ENCODE data around the gene COL23A1.
"Not testable (repeated sequence)": the region's sequence is repeated elsewhere in the genome, so short reads cannot be mapped to it uniquely, and the experiment has no call there.

The COL23A1 gene

DNA sequence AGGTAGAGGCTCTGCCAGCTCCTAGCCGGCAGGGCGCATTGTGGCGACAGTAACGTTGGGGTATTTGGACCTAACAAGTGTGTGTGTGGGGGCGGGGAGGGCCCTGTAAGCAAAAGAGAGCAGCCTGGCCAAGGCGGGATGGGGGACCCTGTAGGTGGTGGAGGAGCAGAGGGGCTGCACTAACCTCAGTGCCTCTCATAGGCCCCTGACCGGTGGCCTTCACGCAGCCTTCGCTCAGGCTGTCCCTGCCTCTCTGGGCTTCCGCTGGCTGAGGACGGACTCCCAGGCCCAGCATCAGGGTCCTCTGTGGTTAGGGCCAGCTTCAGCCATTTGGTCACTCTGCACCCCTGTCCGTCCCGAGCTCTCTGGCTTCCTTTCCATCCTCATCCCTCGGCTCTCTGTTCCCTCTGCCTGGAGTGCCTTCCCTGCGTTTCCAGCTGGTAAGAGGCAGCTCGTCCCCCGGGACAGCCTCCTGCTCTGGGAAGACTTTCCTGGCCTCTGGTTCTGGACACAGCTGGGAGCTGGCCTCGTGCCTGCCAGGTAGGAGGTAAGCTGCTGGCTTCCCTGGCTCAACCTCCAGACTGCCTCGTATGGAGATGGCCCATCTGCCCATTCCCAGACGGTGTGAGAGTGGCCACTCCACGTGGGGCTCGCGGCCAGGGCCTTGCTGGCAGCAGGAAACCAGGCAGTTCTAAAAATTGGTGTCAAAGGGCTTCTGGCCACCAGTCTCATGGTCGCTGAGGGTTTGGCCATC, 318.3 kb downstream of the COL23A1 start:
- no peak for DNase-seq (ENCODE audit: low read depth in 2 of 2)

DNA sequence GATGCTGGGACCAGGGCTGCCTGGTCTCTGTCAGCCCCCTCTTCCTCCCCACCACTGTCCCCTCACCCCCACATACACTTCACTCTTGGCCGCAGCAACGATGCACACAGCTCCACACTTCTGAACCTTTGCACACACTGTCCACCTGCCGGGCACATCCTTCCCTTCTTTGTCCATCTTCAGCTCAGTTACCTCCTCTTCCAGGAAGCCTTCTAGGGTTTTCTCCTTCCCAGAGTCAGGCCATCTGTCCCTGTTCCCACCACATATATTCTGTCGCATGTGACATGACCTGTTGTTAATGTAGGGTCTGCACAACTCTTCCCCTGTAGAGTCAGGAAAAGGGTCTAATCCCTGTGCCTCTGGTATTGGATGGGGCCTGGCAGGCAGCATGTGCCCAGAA, 319.0 kb downstream of the COL23A1 start:
- DNase-seq (ENCODE audit: low read depth in 2 of 2), result no peak

DNA sequence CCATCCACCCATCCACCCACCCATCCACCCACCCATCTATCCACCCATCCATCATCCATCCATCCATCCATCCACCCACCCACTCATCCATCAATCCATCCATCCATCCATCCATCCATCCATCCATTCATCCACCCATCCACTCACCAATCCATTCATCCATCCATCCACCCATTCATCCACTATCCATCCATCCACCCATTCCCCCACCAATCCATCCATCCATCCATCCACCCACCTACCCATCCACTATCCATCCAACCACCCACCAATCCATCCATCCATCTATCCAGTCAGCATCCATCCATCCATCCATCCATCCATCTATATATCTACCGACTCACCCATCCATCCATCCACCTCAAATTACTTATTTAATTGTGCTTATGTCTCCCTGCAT, 320.7 kb downstream of the COL23A1 start:
- no peak for DNase-seq (ENCODE audit: low read depth in 2 of 2)

DNA sequence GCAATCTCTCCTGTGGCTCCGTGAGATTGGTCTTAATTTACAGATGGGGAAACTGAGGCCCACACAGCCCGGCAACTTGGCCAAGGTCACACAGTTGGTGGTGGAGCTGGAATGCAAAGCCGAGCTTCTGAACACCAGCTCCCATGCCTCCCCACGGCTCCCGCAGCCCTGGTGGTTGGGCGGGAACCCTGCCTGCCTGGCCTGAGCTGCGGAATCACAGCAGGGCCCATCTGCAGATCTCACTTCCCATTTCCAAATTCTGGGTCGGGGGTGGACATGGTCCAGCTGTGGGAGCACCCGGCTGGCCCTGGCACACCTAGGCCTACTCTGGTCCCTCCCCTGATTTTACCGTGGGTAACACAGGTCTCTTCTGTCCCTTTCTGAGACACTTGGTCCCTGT, 322.3 kb downstream of the COL23A1 start:
- no peak for DNase-seq (ENCODE audit: low read depth in 2 of 2)

DNA sequence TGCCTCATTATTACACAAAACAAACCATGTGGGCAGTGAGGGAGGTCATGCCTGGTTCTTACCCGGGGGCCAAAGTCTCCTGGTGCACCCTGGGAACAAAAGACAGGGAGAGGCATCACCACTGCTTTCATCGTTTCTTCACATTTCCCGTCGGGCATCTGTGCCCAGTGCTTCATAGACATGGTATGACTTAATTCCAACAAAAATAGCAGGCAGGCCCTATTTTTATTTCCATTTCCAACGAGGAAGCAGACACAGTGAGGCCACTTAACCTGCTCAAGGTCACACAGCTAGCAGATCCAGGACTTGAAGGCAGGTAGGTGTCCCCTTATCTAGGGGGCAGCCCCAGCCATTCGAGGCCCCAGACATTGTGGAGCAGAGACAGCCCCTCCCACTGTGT, 322.9 kb downstream of the COL23A1 start:
- DNase-seq (ENCODE audit: low read depth in 2 of 2), result no peak

DNA sequence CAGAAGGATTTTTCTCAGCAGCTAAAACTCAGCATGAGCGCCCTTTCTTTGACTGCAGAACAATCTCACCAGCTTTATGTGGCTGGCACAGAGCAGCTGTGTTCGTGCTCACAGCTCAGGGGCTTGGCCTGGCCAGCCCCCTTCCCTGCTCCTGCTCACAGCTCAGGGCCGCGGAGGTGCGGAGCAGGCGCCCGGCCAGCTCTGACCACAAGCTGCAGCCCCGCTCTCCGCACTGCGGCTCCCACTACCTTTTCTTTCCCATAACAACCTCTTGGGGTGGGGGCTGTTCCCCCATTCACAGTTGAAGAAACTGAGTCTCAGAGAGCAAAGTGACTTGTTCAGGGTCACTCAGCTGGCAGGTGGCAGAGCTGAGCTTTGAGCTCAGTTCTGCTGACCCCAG, 323.6 kb downstream of the COL23A1 start:
- no peak for DNase-seq (ENCODE audit: low read depth in 2 of 2)

DNA sequence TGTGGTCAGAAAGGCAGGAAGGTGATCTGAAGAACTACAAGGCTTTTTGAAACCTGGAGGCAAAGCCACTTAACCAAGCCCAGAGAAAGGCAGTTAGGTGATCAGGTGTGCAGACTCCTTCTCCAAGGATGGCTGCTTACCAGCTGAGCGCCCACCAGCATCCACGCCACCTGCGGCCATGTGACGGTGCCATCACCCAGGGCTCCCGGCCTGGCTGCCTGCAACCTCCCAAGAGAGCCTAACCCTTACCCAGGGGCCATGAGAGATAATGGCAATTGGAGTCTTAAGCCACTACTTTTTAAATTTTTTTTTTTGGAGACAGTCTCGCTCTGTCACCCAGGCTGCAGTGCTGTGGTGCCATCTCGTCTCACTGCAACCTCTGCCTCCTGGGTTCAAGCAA, 324.4 kb downstream of the COL23A1 start:
- no peak for DNase-seq (ENCODE audit: low read depth in 2 of 2)

DNA sequence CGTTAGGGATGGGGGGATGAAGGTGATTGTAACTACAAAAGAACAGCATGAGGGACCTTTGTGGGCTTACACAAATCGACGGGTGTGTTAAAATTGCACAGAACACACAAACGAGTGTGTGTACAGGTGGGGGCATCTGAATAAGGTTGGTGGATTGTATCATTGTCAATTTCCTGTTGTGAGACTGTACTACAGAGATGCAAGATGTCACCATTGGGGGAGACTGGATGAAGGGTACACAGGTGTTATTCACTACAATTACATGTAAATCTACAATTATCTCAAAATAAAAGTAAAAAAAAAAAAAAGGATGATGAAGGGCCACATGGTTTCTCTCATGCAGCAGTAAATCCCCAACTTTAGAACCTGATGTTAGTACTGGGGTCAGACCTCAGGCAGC, 326.1 kb downstream of the COL23A1 start:
- no peak for DNase-seq (ENCODE audit: low read depth in 2 of 2)

DNA sequence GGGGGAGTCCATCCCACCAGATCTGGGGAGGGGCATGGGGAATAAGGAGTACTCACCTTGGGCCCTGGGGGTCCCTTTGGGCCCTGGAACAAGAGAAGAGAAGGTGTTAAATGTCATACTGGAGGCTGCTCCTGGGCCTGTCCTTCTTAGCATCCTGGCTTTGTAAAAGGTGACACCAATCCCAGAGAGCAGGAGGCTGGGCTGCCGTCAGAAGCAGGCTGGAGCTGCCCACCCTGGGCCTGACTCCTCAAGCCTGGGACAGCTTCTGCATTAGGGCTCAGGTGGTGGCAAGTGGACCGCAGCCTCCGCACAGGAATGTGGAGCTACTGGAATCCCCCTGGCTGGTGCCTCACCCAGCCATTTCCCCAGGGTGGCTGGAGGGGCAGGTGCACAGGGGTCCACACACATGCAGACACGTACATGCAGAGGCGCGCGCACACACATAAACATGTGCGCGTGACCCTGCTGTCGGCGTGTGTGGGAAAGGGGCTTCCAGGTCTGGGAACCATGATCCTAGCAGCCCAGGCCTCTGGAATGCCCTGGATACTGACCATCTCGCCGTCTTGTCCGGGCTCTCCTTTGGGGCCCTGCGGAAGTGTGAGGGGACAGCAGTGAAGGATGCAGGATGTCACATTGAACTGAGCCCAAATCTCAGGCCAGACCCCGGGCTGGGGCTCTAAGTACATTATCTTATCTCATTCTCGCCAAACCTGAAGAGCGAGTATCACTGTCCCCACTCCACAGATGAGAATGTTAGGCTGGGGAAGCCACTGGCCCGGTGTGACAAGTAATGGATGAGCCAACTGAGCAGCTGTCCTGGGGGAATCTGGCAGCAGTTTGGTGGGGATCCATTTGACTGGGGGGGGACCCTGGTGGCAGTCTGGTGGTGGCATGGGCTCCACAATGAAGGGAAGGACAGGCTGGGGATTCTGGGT, 328.3 kb downstream of the COL23A1 start:
- no peak for DNase-seq (ENCODE audit: low read depth in 2 of 2)

DNA sequence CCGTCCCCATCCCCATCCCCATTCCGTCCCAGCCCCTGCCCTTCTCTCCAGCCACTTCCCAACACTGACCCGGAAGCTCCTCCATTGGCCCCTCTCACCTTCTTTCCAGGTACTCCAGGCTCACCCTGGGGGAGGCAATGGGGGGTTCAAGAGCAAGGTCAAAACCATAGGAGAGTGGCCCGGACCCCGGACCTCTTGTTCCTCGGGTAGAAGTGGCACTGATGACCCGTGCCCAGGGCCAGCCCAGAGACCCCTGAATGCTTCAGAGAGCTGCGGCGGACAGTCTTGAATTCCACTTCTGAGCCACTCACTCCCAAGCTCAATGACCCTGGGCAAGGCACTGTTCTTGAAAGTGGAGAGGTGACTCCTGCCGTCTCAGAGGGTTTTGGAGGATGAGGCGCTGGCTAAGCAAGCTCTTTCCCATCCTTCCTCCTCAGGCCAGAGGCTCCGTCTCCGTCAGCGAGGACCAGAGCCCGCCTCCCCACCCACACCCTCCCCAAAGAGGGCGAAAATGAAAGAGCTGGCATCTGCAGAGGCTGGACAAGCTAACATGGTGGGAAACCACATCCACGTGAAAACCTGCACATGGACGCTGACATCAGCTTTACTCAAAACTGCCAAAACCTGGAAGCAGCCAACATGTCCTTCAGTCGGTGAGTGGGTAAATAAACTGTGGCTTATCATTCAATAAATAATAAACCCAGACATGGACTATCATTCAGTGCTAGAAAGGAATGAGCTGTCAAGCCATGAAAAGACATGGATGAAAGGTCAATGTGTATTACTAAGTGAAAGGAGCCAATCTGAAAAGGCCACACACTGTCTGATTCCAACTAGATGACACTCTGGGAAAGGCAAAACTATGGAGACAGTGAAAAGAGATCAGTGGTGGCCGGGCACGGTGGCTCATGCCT, 330.3 kb downstream of the COL23A1 start:
- DNase-seq (ENCODE audit: low read depth in 2 of 2), result no peak

DNA sequence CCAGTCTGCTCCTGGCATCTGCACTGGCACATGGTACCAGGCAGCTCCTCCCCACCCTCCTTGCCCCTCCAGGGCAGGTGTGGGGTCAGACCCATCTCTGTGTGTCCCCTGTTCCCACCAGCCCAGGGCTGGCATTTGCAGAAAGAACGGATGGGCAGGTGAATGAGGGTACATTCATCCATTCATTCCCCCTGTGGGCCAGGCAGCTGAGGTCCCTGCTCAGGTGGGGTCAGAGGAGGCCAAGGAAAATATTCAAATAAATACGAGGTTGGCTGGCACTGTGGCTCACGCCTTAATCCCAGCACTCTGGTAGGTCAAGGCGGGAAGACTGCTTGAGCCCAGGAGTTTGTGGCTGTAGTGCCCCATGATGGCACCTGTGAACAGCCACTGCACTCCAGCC, 332.5 kb downstream of the COL23A1 start:
- no peak for DNase-seq (ENCODE audit: low read depth in 2 of 2)

DNA sequence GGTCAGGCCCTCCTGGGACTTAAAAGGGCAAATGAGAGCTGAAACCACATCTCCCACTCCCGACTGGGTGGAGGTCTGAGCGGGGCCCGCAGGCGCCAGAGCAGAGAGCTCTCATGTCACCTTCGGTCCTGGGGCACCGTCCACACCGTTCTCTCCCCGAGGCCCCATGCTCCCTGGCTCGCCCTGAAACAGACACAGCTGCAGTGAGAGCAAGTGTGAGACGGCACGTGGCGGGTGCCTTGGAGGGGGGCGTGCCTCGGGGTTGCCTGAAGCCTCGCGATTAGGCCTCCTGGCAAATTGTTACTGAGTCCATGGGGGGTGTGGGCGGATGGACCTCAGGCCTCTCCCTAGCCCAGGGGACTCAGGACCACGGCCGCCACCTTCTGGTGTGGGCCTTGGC, 333.4 kb downstream of the COL23A1 start:
- DNase-seq (ENCODE audit: low read depth in 2 of 2), result no peak

DNA sequence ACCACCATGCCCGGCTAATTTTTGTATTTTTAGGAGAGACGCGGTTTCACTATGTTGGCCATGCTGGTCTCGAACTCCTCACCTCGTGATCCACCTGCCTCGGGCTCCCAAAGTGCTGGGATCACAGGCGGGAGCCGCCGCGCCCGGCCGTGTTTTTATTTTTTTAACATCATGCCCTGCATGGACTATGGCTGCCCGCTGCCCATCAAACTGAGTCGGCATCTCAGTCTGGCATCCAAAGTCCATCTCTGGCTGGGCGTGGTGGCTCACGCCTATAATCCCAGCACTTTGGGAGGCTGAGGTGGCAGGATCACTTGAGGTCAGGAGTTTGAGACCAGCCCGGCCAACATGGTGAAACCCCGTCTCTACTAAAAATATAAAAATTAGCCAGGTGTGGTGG, 336.6 kb downstream of the COL23A1 start:
- not testable (repeated sequence) for DNase-seq (ENCODE audit: low read depth in 2 of 2)

DNA sequence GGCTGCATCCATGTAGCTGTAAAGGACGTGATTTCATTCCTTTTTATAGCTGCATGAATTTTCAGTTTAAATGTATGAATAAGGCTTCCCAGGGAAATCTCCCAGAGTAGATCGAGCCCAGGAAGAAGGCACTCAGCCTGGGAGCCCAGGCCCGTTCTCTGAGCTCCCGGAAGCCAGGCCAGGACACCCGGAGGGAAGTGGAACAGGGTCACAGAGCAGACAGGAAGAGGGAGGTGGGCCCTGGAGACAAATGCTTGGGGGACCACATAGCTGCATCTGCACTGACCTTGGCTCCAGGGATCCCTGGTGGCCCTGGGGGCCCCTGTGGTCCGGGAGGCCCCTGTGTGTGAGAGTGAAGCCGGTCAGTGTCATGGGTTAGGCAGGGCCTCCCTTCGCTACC, 337.9 kb downstream of the COL23A1 start:
- no peak for DNase-seq (ENCODE audit: low read depth in 2 of 2)

DNA sequence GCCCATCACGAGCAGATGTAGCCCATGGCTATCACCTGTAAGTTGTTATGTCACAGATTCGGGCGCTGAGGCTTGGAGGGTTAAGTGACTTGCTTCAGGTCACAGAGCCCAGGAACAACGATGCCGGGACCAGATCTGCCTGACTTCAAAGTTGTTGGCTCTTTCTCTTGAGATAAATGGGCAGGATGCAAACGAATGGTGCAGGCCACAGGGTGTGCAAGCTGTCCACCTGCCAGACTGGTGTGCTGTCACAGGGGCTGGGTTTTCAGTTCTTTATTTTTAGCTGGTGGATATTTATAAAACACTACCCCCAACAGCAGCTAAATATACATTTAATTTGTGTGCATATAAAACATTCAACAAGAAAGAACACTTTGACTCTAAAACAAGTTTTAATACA, 339.9 kb downstream of the COL23A1 start:
- DNase-seq (ENCODE audit: low read depth in 2 of 2), result no peak

DNA sequence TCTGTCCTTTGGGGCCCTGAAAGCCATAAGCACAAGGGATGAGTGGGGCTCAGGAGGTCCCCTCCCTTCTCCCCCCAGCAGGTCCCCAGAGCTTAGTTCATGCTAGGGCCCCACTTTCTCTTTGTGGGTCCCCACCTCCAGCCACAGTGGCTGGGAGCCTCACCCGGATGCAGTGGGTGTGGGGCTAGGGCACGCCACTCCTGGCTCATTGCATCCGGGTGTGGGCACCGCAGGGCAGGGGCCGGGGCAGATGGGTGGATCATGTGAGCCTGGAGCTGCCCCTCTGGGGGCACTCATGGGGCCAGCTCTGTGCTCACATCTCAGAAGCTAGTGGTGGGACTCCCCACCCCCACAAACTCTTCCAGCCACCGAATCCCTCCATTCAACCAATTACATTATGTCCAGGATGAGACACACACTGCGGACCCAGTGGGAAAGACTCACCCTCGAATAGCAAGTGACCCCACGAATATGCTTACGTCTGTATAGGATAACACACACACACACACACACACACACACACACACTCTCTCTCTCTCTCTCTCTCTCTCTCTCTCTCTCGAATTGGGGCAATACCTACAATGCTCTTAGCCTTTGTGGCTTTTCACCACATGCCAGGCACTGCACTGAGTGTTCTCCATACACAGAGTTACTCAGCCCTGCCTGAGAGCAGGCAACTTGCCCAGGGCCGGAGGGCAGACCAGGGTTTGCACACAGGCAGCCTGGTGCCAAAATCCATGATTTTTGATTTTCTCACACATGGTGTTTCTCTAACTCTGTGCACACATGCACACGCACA, 340.8 kb downstream of the COL23A1 start:
- DNase-seq (ENCODE audit: low read depth in 2 of 2), result no peak

DNA sequence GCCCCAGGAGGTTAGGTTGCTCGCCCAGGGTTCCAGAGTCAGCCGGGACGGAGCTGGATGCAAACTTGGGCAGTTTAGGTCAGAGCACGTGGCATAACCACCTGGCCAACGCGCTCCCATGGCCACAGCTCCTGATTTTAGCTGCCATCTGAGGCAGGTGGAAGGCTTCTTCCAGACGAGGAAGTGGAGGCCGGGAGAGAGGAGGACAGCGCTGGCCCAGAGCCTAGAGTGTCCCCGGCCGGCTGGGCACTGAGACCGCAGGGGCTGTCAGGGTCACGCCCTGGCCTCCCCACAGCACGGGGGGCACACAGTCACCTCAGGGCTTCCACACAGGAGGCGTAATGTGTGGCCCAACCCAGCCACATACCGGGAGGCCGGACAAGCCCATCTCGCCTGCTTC, 341.4 kb downstream of the COL23A1 start:
- no peak for DNase-seq (ENCODE audit: low read depth in 2 of 2)

DNA sequence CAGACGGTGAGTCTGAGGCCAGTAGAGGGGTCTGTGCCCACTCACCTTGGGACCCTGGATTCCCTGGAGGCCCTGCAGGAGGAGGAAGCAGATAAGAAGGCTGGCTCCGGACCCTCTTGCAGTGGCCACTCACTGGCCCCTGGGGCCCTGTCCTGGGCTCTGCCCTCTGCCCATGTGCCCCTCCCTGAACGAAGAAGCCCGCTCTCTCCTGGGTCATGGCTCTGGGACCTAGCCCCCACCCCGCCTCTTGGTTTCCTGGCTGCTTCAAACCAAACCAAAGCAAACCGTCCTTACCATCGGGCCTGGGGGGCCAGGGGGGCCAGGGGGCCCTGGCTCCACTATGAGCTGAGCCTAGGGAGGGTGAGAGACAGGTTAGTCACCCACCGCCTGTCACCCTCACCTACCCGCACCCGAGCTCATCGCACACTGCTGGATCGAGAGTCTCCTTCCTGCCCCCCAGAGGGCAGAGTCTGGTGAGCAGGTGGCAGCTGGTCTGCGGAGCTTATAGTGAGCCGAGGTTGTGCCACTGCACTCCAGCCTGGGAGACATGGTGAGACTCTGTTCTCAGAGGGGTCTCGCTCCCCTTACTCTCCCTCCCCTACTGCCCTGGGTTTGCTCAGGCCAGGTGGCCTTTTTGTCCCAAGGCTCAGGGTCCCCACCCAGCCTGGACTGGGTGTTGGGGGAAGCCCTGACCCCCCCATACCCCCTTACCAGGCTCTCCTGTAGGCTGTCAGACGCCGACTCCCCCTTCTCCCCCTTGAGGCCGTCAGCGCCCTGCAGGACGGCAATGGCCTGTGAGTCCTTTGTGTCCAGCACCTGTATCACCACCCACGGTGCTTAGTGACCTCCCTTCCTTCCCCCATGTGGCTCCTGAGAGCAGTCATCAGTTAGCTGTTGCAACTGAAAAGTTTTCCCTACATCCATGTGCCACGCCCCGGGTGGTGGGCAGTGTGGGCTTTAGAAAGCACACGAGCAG, 342.4 kb downstream of the COL23A1 start:
- DNase-seq (ENCODE audit: low read depth in 2 of 2), result no peak

DNA sequence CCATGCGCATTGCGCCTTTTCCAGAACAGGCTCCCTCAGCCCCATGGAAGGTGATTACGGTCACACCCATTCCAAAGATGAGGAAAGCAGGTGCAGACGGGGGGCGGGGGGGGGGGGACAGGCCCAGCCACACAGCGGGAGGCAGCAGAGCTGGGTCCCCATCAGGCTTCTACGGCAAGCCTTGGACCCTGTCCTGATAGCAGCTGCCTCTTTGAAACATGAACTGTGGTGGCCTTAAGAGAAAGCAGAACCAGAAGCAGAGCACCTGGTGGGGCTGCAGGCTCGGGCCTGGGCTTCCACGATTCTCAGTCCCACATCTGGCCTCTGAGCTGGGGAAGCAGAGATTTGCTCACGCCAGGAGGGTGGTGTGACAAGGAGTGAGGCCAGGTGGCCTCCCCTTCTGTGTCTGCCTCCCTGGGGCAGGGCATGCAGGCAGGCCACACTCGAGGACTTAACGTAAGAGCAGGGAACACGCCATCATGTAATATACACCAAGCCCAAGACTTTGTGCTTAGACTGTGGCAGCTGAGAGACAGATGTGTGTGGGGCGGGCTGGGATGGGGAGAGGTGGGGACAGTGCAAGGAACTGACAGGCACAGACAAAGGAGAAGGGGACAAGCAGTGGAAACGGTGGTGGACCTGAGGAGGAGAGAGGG, 343.4 kb downstream of the COL23A1 start:
- no peak for DNase-seq (ENCODE audit: low read depth in 2 of 2)
